WI38 (cell line): ENCODE results near the gene EIF3D.
"Not testable (repeated sequence)": the region's sequence is repeated elsewhere in the genome, so short reads cannot be mapped to it uniquely, and the experiment has no call there.

ENCODE experiments used
- H3K4me3 ChIP-seq: 2 replicates; pipeline ENCODE4 v1.5.1; 2011; ENCODE audit warnings: low read depth, mild to moderate bottlenecking, control low read depth, low read length
- TF ChIP-seq, protein P1 (sequence below): IDR thresholded peaks from 2 replicates; pipeline ENCODE4 v1.5.1; 2012; ENCODE audit warnings: low read depth, mild to moderate bottlenecking, control low read depth, low read length

The EIF3D gene

GRCh38 chr22:36541831-36542411 lies 13.0 kb upstream of the EIF3D start:
- TF ChIP-seq, protein P1, sequence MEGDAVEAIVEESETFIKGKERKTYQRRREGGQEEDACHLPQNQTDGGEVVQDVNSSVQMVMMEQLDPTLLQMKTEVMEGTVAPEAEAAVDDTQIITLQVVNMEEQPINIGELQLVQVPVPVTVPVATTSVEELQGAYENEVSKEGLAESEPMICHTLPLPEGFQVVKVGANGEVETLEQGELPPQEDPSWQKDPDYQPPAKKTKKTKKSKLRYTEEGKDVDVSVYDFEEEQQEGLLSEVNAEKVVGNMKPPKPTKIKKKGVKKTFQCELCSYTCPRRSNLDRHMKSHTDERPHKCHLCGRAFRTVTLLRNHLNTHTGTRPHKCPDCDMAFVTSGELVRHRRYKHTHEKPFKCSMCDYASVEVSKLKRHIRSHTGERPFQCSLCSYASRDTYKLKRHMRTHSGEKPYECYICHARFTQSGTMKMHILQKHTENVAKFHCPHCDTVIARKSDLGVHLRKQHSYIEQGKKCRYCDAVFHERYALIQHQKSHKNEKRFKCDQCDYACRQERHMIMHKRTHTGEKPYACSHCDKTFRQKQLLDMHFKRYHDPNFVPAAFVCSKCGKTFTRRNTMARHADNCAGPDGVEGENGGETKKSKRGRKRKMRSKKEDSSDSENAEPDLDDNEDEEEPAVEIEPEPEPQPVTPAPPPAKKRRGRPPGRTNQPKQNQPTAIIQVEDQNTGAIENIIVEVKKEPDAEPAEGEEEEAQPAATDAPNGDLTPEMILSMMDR: no peak

GRCh38 chr22:36540867-36541642 lies 12.1 kb upstream of the EIF3D start:
- TF ChIP-seq, protein P1: no peak

More at GRCh38 chr22:36541831-36542411, 13.0 kb upstream of the EIF3D start:
- H3K4me3 ChIP-seq: no peak overlapping the region

GRCh38 chr22:36538529-36538928 lies 9.6 kb upstream of the EIF3D start:
- TF ChIP-seq, protein P1: no peak

More at GRCh38 chr22:36540867-36541642, 12.1 kb upstream of the EIF3D start:
- no peak overlapping the region for H3K4me3 ChIP-seq

DNA sequence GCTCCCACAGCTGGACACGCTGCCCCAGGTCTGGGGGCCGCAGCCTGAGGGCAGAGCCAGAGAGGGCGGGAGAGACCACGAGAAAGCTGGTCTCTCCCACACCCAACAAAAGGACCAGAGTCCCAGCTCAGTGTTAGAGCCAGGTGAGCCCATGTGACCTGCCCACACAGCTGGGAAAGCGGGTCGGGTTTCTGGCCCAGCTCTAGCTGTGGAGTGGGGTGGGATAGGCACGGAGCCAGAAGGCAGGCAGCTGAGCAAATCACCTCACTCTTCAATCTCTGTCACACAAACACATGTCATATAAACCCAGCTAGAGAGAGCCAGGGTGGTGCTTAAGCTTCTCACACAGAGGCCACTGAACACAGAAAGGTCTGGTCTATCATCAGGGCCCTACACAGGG lies 7.8 kb upstream of the EIF3D start:
- no peak overlapping the region for H3K4me3 ChIP-seq
- TF ChIP-seq, protein P1: no peak

More at GRCh38 chr22:36538529-36538928, 9.6 kb upstream of the EIF3D start:
- no peak overlapping the region for H3K4me3 ChIP-seq

GRCh38 chr22:36533320-36533719 lies 4.4 kb upstream of the EIF3D start:
- not testable (repeated sequence) for H3K4me3 ChIP-seq

GRCh38 chr22:36532466-36532865 lies 3.5 kb upstream of the EIF3D start:
- H3K4me3 ChIP-seq: no peak overlapping the region

GRCh38 chr22:36528341-36528740 lies 625 bp downstream of the EIF3D start:
- TF ChIP-seq, protein P1: no peak
- H3K4me3 ChIP-seq: peak overlapping the region; percentile 96

More at GRCh38 chr22:36532466-36532865, 3.5 kb upstream of the EIF3D start:
- TF ChIP-seq, protein P1: no peak

DNA sequence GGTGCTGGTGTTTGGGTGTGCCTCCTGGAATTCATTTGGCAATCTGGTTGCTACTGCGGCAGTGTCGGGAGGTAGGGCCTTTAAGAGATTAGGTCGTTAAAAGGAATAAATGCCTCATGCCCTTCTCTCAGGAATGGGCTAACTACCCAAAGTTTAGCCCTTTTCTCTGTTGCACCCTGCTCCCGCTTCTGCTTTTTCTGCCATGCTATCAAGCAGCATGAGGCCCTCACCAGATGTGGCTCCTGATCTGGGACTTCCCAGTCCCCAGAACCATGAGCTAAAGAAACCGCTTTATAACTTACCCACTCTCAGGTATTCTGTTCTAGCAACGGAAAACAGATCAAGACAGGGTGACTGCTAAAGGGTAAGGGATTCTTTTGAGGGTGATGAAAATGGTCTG lies 6.3 kb downstream of the EIF3D start:
- no peak overlapping the region for H3K4me3 ChIP-seq
- TF ChIP-seq, protein P1: no peak
